Measurements from ENCODE around the gene TRIOBP. TPM values are rescaled to one million over a fixed set of nuclear protein-coding genes. Genes with fewer than 3 reads are reported as not detected.

The TRIOBP gene
- total RNA-seq, 2 donors from 2014 or later: 114 to 115 TPM

DNA sequence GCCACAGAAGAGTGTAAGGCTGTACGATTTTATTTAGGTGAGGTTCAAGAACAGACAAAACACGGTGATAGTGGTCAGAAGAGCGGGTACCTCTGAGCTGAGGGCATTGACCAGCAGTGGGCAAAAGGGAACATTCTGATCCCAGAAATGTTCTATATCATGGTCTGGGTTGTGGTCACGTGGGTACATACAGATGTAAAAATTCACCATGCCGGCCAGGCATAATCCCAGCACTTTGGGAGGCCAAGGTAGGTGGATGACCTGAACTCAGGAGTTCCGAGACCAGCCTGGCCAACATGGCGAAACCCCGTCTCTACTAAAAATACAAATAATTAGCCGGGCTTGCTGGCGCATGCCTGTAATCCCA is 79.8 kb downstream of the TRIOBP start:
- peaks cover 0 to 19% of the 10 kb centered on the region in 2 donors for H3K36me3 ChIP-seq
- no peaks in the 10 kb centered on the region for H3K27me3 ChIP-seq (replicated peaks; ENCODE audit: insufficient read depth)
- no peak overlapping the region for H3K4me3 ChIP-seq
- peak overlapping the region; percentile 55 to 72 for H3K27ac ChIP-seq
- WGBS: 49% methylated on average over 10 of the region's 10 CpGs
- DNase-seq (ENCODE audit: low spot score): no peak
- H3K4me1 ChIP-seq (replicated peaks): peaks cover 4% of the 10 kb centered on the region
- TF ChIP-seq POLR2A (IDR thresholded peaks at IDR 0.05) (no peak), POLR2AphosphoS5 (IDR thresholded peaks at IDR 0.05) (no peak)
- TF ChIP-seq, protein P1, sequence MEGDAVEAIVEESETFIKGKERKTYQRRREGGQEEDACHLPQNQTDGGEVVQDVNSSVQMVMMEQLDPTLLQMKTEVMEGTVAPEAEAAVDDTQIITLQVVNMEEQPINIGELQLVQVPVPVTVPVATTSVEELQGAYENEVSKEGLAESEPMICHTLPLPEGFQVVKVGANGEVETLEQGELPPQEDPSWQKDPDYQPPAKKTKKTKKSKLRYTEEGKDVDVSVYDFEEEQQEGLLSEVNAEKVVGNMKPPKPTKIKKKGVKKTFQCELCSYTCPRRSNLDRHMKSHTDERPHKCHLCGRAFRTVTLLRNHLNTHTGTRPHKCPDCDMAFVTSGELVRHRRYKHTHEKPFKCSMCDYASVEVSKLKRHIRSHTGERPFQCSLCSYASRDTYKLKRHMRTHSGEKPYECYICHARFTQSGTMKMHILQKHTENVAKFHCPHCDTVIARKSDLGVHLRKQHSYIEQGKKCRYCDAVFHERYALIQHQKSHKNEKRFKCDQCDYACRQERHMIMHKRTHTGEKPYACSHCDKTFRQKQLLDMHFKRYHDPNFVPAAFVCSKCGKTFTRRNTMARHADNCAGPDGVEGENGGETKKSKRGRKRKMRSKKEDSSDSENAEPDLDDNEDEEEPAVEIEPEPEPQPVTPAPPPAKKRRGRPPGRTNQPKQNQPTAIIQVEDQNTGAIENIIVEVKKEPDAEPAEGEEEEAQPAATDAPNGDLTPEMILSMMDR (IDR thresholded peaks at IDR 0.05): no peak
- H3K9me3 ChIP-seq: no peaks in the 10 kb centered on the region
- intact Hi-C loops (cut with DNase I): no loop called here

DNA sequence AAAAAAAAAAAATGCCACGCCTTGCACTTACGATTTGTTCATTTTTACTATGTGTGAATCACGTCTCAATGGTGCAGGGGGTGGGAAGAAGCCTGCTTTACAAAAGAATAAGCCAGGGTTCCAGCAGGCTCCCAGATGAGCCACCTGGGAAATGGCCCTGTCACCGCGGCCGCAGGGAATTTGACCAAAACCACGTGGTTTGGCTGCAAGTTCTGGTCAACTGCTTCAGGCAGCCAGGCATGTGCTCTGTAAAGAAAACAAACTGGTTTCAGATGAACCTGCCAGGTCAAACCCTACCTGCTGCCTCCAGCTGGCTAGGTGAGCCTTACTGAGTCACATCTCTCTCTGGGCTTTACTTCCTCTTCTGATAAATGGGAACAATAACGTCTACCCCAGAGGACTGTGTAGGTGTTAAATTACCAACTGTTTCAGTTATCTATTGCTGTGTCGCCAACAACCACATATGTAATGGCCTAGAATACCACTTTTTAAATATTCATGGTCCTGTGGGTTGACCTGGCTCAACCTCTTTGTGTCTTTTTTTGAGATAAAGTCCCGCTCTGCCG is 80.4 kb downstream of the TRIOBP start:
- Histone ChIP-seq H3K27ac (peak overlapping the region; percentile 55 to 72), H3K27me3 (replicated peaks; ENCODE audit: insufficient read depth) (no peaks in the 10 kb centered on the region), H3K4me3 (no peak overlapping the region), H3K36me3 (peaks cover 0 to 15% of the 10 kb centered on the region in 2 donors), H3K4me1 (replicated peaks) (peaks cover 4% of the 10 kb centered on the region), H3K9me3 (no peaks in the 10 kb centered on the region)
- TF ChIP-seq POLR2AphosphoS5 (IDR thresholded peaks at IDR 0.05): peak; percentile 95
- no peak for TF ChIP-seq POLR2A (IDR thresholded peaks at IDR 0.05)
- TF ChIP-seq, protein P1 (IDR thresholded peaks at IDR 0.05): peak in 1 of 4 experiments; percentile 5
- WGBS: 27% methylated on average over 11 of the region's 11 CpGs
- peak; percentile 90 for DNase-seq (ENCODE audit: low spot score)
- intact Hi-C loops (cut with DNase I): no loop called here

DNA sequence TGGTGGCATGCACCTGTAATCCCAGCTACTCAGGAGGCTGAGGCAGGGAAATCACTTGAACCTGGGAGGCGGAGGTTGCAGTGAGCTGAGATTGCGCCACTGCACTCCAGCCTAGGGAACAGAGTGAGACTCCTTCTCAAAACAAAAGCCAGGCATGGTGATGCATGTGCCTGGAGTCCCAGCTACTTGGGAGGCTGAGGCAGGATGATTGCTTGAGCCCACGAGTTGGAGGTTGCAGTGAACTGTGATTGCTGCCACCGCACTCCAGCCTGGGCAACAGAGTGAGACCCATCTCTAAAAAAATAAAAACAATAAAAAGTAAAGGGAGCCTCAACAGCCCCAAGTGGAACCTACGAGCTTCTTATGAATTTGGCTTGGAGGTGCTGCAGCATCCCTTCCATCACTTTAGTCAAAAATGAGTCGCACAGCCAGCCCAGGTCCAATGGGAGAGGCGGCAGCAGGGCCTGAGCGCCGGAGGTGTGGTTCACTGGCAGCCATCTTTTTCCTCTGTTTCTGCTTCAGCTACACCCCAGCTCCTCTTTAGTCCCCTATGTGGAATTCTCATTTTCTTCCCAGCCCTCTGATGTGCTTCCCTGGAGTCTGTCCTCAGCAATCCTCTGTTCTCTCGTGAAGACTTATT is 81.6 kb downstream of the TRIOBP start:
- H3K27ac ChIP-seq: no peak overlapping the region
- intact Hi-C loops (cut with DNase I): no loop called here
- no peaks in the 10 kb centered on the region for H3K9me3 ChIP-seq
- no peak for TF ChIP-seq POLR2AphosphoS5 (IDR thresholded peaks at IDR 0.05)
- TF ChIP-seq, protein P1 (IDR thresholded peaks at IDR 0.05): no peak
- no peak for TF ChIP-seq POLR2A (IDR thresholded peaks at IDR 0.05)
- 86% methylated on average over 10 of the region's 10 CpGs for WGBS
- no peak overlapping the region for H3K4me3 ChIP-seq
- peaks cover 0 to 2% of the 10 kb centered on the region in 2 donors for H3K36me3 ChIP-seq
- no peak for DNase-seq (ENCODE audit: low spot score)
- no peaks in the 10 kb centered on the region for H3K27me3 ChIP-seq (replicated peaks; ENCODE audit: insufficient read depth)
- peaks cover 4% of the 10 kb centered on the region for H3K4me1 ChIP-seq (replicated peaks)

DNA sequence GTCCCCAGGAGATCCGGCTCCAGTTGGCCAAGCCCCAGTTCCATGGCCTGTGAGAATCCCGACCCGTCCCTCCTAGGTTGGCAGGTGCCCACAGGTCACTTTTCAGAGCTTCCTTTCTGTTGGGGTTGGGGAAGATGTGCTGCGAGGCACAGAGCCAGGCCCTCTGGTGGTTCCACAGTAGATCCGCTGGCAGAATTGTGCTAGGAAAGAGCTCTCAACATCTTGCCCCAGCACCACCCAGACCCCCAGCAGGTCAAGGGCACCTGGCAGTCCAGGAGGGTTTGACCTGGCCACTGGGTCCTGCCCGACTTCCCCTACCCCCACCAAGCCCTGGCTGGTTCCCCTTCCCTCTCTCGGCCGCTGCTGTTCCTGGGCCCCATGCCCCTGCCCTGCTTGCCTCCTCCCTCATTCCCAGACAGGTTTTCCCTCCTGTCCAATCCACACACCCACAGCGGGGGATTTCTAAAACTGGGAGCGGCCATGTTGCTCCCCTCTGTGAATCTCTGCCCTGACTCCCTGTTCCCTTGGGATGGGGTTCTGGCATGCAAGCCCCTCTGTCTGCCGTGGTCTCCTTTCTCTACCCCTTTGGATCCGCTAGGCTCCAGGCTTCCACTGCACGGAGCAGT is 84.7 kb downstream of the TRIOBP start:
- H3K27ac ChIP-seq: peak overlapping the region in 1 of 2 donors; percentile 8
- no peaks in the 10 kb centered on the region for H3K36me3 ChIP-seq
- no peaks in the 10 kb centered on the region for H3K9me3 ChIP-seq
- 49% methylated on average over 13 of the region's 13 CpGs for WGBS
- no peak for TF ChIP-seq POLR2A (IDR thresholded peaks at IDR 0.05)
- TF ChIP-seq, protein P1 (IDR thresholded peaks at IDR 0.05): peak in 2 of 4 experiments; percentile 27 to 30
- no peaks in the 10 kb centered on the region for H3K27me3 ChIP-seq (replicated peaks; ENCODE audit: insufficient read depth)
- intact Hi-C loops (cut with DNase I): no loop called here
- DNase-seq (ENCODE audit: low spot score): no peak
- no peak overlapping the region for H3K4me3 ChIP-seq
- peaks cover 15% of the 10 kb centered on the region for H3K4me1 ChIP-seq (replicated peaks)
